Stimulated activated naive B cell treated with anti-CD40 and anti-IgM and Interleukin-4, amounts not matched to agents 10 μg/mL and 1 μg/mL and 100 μg/mL, for 72 hours (primary cell): ENCODE results near the gene KCTD3.

Source experiments
- ATAC-seq, 2 donors: fragments of 150-1000 bp; cut with Tn5 transposase; replicated peaks; 2 replicates each; pipeline ENCODE4 v1.10.0; 2021; ENCODE audit warnings: moderate library complexity in 1 of 2
- DNase-seq: peaks from one replicate; pipeline ENCODE4 v3.0.0; 2021
- H3K27ac Mint-ChIP-seq: one replicate; pipeline ENCODE4 v1.8.0; 2022; ENCODE audit warnings: mild to moderate bottlenecking, mixed read lengths
- H3K27me3 Mint-ChIP-seq, 2 donors: one replicate each; pipeline ENCODE4 v1.8.0; 2022; ENCODE audit warnings: mixed read lengths in 2 of 2
- H3K36me3 Mint-ChIP-seq, 2 donors: one replicate each; pipeline ENCODE4 v1.8.0; 2022; ENCODE audit warnings: mixed read lengths in 2 of 2, mild to moderate bottlenecking in 1 of 2
- H3K4me1 Mint-ChIP-seq, 2 donors: one replicate each; pipeline ENCODE4 v1.8.0; 2022; ENCODE audit warnings: mixed read lengths in 2 of 2, mild to moderate bottlenecking in 1 of 2
- H3K4me3 Mint-ChIP-seq, 2 donors: one replicate each; pipeline ENCODE4 v1.8.0; 2022; ENCODE audit warnings: mild to moderate bottlenecking in 2 of 2, mixed read lengths in 2 of 2, moderate library complexity in 1 of 2
- H3K9me3 Mint-ChIP-seq, 2 donors: one replicate each; pipeline ENCODE4 v1.8.0; 2022; ENCODE audit warnings: mixed read lengths in 2 of 2, mild to moderate bottlenecking in 1 of 2

The KCTD3 gene

GRCh38 chr1:215543191-215543606, 23.9 kb upstream of the KCTD3 start:
- Mint-ChIP-seq H3K27ac (no peak overlapping the region), H3K4me1 (no peaks in the 10 kb centered on the region), H3K27me3 (no peaks in the 10 kb centered on the region), H3K36me3 (no peaks in the 10 kb centered on the region), H3K9me3 (no peaks in the 10 kb centered on the region), H3K4me3 (no peak overlapping the region)
- peak; percentile 45 for ATAC-seq
- no peak for DNase-seq

GRCh38 chr1:215543806-215544205, 23.3 kb upstream of the KCTD3 start:
- no peaks in the 10 kb centered on the region for H3K9me3 Mint-ChIP-seq
- H3K4me3 Mint-ChIP-seq = no peak overlapping the region

GRCh38 chr1:215544566-215544965, 22.5 kb upstream of the KCTD3 start:
- Mint-ChIP-seq H3K9me3 (no peaks in the 10 kb centered on the region), H3K36me3 (no peaks in the 10 kb centered on the region)
- no peak for ATAC-seq

More at GRCh38 chr1:215543806-215544205, 23.3 kb upstream of the KCTD3 start:
- H3K36me3 Mint-ChIP-seq = no peaks in the 10 kb centered on the region
- DNase-seq (no peak), ATAC-seq (no peak)
- peaks cover 0 to under 1% of the 10 kb centered on the region in 2 donors for H3K27me3 Mint-ChIP-seq
- no peaks in the 10 kb centered on the region for H3K4me1 Mint-ChIP-seq
- H3K27ac Mint-ChIP-seq = no peak overlapping the region

GRCh38 chr1:215545096-215545495, 22.0 kb upstream of the KCTD3 start:
- no peaks in the 10 kb centered on the region for H3K4me1 Mint-ChIP-seq
- no peaks in the 10 kb centered on the region for H3K36me3 Mint-ChIP-seq

More at GRCh38 chr1:215544566-215544965, 22.5 kb upstream of the KCTD3 start:
- Mint-ChIP-seq H3K27me3 (peaks cover 0 to 5% of the 10 kb centered on the region in 2 donors), H3K4me3 (no peak overlapping the region), H3K27ac (no peak overlapping the region), H3K4me1 (no peaks in the 10 kb centered on the region)
- DNase-seq = no peak

DNA sequence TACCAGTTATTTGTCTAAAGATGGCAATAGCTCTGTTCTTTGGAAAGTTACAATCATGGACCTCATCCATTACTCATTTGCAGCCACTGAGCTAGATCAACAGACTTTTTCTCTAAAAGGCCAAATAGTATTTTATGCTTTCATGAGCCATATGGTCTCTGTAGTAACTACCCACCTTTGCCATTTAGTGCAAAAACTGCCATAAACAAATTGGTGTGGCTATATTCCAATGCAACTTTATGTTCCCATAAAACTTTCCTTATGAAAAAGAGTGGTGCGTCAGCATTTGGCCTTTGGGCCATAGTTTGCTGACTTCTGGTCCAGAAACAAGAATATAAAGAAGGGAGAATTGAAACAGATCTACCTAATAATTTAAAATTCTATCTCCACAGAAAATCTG, 20.1 kb upstream of the KCTD3 start:
- H3K4me3 Mint-ChIP-seq = no peak overlapping the region
- ATAC-seq (no peak), DNase-seq (no peak)
- H3K27me3 Mint-ChIP-seq = peaks cover 0 to 8% of the 10 kb centered on the region in 2 donors
- no peaks in the 10 kb centered on the region for H3K36me3 Mint-ChIP-seq
- H3K9me3 Mint-ChIP-seq = no peaks in the 10 kb centered on the region
- H3K27ac Mint-ChIP-seq = no peak overlapping the region
- H3K4me1 Mint-ChIP-seq = no peaks in the 10 kb centered on the region

More at GRCh38 chr1:215545096-215545495, 22.0 kb upstream of the KCTD3 start:
- peaks cover 0 to 5% of the 10 kb centered on the region in 2 donors for H3K27me3 Mint-ChIP-seq
- DNase-seq (no peak), ATAC-seq (no peak)
- no peak overlapping the region for H3K4me3 Mint-ChIP-seq
- H3K27ac Mint-ChIP-seq = no peak overlapping the region
- no peaks in the 10 kb centered on the region for H3K9me3 Mint-ChIP-seq

DNA sequence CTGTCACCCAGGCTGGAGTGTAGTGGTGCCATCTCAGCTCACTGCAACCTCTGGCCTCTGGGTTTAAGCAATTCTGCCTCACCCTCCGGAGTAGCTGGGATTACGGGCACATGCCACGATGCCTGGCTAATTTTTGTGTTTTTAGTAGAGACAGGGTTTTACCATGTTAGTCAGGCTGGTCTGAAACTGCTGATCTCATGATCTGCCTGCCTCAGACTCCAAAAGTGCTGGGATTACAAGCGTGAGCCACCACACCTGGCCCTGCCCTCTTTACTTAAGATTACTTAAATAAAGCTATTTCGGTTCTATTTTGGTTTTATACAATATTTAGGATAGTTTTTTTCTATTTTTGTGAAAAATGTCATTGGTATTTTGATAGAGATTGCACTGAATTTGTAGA, 15.3 kb upstream of the KCTD3 start:
- ATAC-seq (no peak), DNase-seq (no peak)
- no peak overlapping the region for H3K4me3 Mint-ChIP-seq
- H3K27ac Mint-ChIP-seq = no peak overlapping the region
- peaks cover 12 to 19% of the 10 kb centered on the region in 2 donors for H3K9me3 Mint-ChIP-seq
- no peaks in the 10 kb centered on the region for H3K36me3 Mint-ChIP-seq
- peaks cover 7 to 13% of the 10 kb centered on the region in 2 donors for H3K27me3 Mint-ChIP-seq
- no peaks in the 10 kb centered on the region for H3K4me1 Mint-ChIP-seq

DNA sequence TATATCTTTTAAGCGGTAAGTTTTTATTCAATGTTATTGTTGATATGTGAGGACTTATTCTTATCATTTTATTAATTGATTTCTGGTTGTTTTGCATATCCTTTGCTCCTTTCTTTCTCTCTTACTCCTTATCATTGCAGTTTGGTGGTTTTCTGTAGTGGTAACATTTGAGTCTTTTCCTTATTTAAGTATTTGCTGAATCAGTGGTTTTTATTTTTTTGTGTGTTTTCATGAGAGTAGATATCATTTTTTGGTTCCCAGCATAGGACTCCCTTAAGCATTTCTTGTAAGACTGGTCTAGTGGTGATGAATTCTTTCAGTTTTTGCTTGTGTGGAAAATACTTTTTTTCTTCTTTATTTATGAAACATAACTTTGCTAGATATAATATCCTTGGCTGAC, 12.2 kb upstream of the KCTD3 start:
- H3K36me3 Mint-ChIP-seq = no peaks in the 10 kb centered on the region
- H3K9me3 Mint-ChIP-seq = peaks cover 12 to 19% of the 10 kb centered on the region in 2 donors
- peaks cover 8 to 12% of the 10 kb centered on the region in 2 donors for H3K27me3 Mint-ChIP-seq
- no peaks in the 10 kb centered on the region for H3K4me1 Mint-ChIP-seq
- ATAC-seq = no peak
- H3K4me3 Mint-ChIP-seq = no peak overlapping the region
- H3K27ac Mint-ChIP-seq = no peak overlapping the region
- DNase-seq = no peak

- Mint-ChIP-seq H3K4me3 (no peak overlapping the region), H3K27me3 (peaks cover 8 to 12% of the 10 kb centered on the region in 2 donors), H3K36me3 (no peaks in the 10 kb centered on the region), H3K4me1 (no peaks in the 10 kb centered on the region), H3K9me3 (peaks cover 12 to 19% of the 10 kb centered on the region in 2 donors), H3K27ac (no peak overlapping the region)
- no peak for DNase-seq
- ATAC-seq = no peak
Observed at GRCh38 chr1:215555531-215555930, 11.6 kb upstream of the KCTD3 start.

GRCh38 chr1:215556996-215557395, 10.1 kb upstream of the KCTD3 start:
- peaks cover 15 to 19% of the 10 kb centered on the region in 2 donors for H3K9me3 Mint-ChIP-seq
- H3K27me3 Mint-ChIP-seq = peaks cover 12 to 19% of the 10 kb centered on the region in 2 donors
- H3K36me3 Mint-ChIP-seq = no peaks in the 10 kb centered on the region
- ATAC-seq (no peak), DNase-seq (no peak)
- H3K4me3 Mint-ChIP-seq = no peak overlapping the region
- no peak overlapping the region for H3K27ac Mint-ChIP-seq
- no peaks in the 10 kb centered on the region for H3K4me1 Mint-ChIP-seq

DNA sequence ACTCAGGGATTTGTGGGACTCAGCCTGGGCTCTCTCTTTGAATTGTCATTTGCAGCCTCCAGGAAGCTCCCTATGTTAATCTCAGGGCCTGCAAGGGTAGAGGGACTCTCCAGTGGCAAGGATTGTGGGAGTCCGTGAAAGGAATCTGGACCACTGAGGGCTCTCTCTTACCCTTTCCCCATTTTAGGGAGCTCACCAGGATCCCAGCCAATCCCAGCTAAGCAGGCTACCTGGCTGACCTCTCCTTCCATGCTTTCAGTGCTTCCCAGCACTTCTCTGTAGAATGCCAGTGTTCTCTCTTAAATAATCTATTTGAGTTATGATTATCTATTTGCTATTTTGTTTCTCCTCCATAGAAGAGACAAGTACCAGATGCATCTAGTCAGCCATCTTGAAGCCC, 9.6 kb upstream of the KCTD3 start:
- Mint-ChIP-seq H3K36me3 (no peaks in the 10 kb centered on the region), H3K9me3 (peaks cover 15 to 19% of the 10 kb centered on the region in 2 donors), H3K27ac (no peak overlapping the region), H3K27me3 (peaks cover 14 to 20% of the 10 kb centered on the region in 2 donors), H3K4me1 (no peaks in the 10 kb centered on the region), H3K4me3 (no peak overlapping the region)
- DNase-seq (no peak), ATAC-seq (no peak)

DNA sequence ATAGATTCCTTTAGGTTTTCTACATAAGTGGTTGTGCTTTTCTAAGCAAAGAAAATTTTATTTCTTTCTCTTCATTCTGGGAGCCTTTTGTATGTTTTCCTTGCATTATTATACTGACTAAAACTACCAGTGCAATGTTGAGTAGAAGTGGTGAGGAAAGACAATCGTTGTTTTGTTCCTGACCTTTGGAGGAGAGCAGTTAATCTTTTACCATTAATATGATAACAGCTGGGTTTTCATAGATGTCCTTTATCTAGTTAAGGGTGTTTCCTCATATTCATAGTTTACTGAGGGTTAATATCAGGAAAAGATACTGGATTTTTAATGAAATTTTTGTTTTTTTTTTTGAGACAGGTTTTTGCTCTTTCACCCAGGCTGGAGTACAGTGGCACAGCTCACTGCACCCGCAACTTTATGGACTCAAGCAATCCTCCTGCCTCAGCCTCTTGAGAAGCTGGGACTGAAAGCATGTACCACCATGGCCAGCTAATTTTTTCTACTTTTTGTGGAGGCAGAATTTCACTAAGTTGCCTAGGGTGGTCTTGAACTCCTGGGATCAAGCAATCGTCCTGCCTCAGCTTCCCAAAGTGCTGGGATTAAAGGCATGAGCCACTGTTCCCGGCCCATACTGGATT, 9.0 kb upstream of the KCTD3 start:
- H3K36me3 Mint-ChIP-seq = no peaks in the 10 kb centered on the region
- peaks cover 15 to 19% of the 10 kb centered on the region in 2 donors for H3K9me3 Mint-ChIP-seq
- H3K4me1 Mint-ChIP-seq = no peaks in the 10 kb centered on the region
- peaks cover 13 to 25% of the 10 kb centered on the region in 2 donors for H3K27me3 Mint-ChIP-seq
- DNase-seq = no peak
- H3K27ac Mint-ChIP-seq = no peak overlapping the region
- no peak for ATAC-seq
- no peak overlapping the region for H3K4me3 Mint-ChIP-seq

- peak; percentile 44 for DNase-seq
- peaks cover 3% of the 10 kb centered on the region in 2 donors for H3K27me3 Mint-ChIP-seq
- peak; percentile 77 to 82 for ATAC-seq
- peak overlapping the region; percentile 84 for H3K27ac Mint-ChIP-seq
- H3K4me1 Mint-ChIP-seq = peaks cover 13 to 26% of the 10 kb centered on the region in 2 donors
- peak overlapping the region; percentile 98 to 100 for H3K4me3 Mint-ChIP-seq
- no peaks in the 10 kb centered on the region for H3K9me3 Mint-ChIP-seq
- H3K36me3 Mint-ChIP-seq = peaks cover 2 to 3% of the 10 kb centered on the region in 2 donors
Observed at GRCh38 chr1:215567491-215568298, 591 bp downstream of the KCTD3 start.

DNA sequence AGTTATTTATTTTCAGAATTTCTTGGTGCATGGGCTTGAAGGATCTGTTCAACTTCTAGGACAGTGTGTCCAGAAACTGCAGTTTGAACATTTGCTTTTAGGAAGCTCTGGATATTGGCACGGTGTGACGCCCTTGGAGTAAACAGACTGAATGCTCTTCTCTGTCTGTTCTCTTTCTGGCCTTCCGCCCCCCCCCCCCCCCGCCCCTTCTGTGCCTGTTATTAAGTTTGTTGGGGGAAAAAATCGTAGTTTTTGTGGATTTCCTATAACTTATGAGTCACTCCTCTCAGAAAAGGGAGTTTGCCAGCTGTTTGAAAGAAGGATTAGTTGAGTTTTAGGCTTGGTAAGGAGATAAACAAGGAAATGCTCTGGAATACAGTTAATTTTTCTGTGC, 1.2 kb downstream of the KCTD3 start:
- no peak for ATAC-seq

DNA sequence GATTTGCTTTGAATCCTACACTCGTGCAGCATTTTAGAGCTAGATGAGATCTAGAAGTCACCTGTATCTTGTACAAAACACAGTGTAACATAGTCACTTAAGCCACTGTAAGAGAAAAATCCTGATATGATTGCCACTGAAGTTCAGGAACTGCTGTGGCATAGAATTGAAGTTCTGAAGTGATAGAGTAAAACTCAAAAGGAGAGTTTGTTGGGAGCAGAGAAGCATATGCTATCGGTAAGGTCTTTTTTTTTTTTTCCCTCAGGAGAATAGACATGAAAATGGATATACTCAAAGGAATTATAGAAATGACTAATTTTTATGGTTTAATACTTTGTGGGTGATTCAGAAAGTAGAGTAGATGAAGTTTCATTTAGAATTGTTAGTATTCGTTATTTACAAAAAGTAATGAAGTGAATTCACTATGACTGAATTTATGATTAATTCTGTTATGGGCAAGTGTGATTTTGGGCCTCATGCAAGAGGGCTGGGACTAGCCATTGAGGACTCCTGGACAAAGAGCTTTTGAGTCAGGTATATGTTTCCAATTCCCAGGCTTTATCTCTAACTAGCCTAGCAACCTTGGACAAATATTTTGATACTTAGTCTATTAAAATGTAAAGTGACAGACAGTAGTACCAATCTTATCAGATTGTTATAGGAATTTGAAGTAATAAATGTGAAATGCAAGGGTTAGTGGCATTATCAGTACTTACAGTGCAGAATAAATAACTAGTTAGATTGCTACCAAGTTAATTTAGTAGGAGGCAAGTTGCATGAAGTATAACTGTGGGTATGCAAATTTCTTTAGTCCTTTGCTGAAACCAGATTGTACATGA, 3.1 kb downstream of the KCTD3 start:
- no peak overlapping the region for H3K27ac Mint-ChIP-seq
- DNase-seq = no peak
- ATAC-seq = no peak
- H3K9me3 Mint-ChIP-seq = no peaks in the 10 kb centered on the region
- no peaks in the 10 kb centered on the region for H3K27me3 Mint-ChIP-seq
- H3K4me1 Mint-ChIP-seq = peaks cover 14 to 26% of the 10 kb centered on the region in 2 donors
- H3K4me3 Mint-ChIP-seq = no peak overlapping the region
- peaks cover 2 to 3% of the 10 kb centered on the region in 2 donors for H3K36me3 Mint-ChIP-seq

More for the DNA sequence above, 1.2 kb downstream of the KCTD3 start:
- Mint-ChIP-seq H3K27ac (peak overlapping the region; percentile 84), H3K4me3 (peak overlapping the region; percentile 98 to 100), H3K27me3 (no peaks in the 10 kb centered on the region), H3K36me3 (peaks cover 2 to 3% of the 10 kb centered on the region in 2 donors), H3K9me3 (no peaks in the 10 kb centered on the region), H3K4me1 (peaks cover 14 to 26% of the 10 kb centered on the region in 2 donors)
- DNase-seq = no peak
